Measurements from ENCODE around the gene DENND6B.

GRCh38 chr22:50261615-50262459 is 65.0 kb downstream of the DENND6B start, which contains the start of gene MAPK12:
- TF ChIP-seq PATZ1 (CRISPR knock-in tag; IDR thresholded peaks at IDR 0.05; ENCODE audit: borderline replicate concordance) (peak; percentile 97; the same call in 1 of the 2 replicates), ZFP3 (CRISPR knock-in tag; IDR thresholded peaks at IDR 0.05) (no peak), ZFP30 (CRISPR knock-in tag; IDR thresholded peaks at IDR 0.05) (no peak), CSRNP3 (CRISPR knock-in tag; IDR thresholded peaks at IDR 0.05) (no peak)
